ENCODE results near the gene TREX2.
A peak's percentile ranks its signal among the peaks of the same experiment; 100 is the strongest.

TREX2 gene

GRCh38 chrX:153455571-153455970 lies 9.7 kb upstream of the TREX2 start:
- DNase-seq = no peak

- no peak for DNase-seq
Observed at GRCh38 chrX:153454901-153455550, 9.2 kb upstream of the TREX2 start.

GRCh38 chrX:153450949-153451277 lies 5.1 kb upstream of the TREX2 start:
- no peak for DNase-seq

- no peak for DNase-seq
Observed at GRCh38 chrX:153450114-153450948, 4.5 kb upstream of the TREX2 start.

GRCh38 chrX:153449368-153450113 lies 3.7 kb upstream of the TREX2 start:
- no peak for DNase-seq

GRCh38 chrX:153448556-153449367 lies 2.9 kb upstream of the TREX2 start:
- DNase-seq = no peak

GRCh38 chrX:153447581-153447960 lies 1.7 kb upstream of the TREX2 start:
- DNase-seq = no peak

- DNase-seq = no peak
Observed at GRCh38 chrX:153446950-153447580, 1.2 kb upstream of the TREX2 start.

- no peak for DNase-seq
Observed at GRCh38 chrX:153446636-153446936, 730 bp upstream of the TREX2 start.

GRCh38 chrX:153445106-153445855 lies 575 bp downstream of the TREX2 start:
- DNase-seq = no peak

GRCh38 chrX:153444333-153445011 lies 1.4 kb downstream of the TREX2 start:
- DNase-seq = no peak

GRCh38 chrX:153443476-153444332 lies 2.2 kb downstream of the TREX2 start:
- DNase-seq = no peak

GRCh38 chrX:153442463-153442862 lies 3.4 kb downstream of the TREX2 start:
- no peak for DNase-seq

GRCh38 chrX:153441981-153442380 lies 3.9 kb downstream of the TREX2 start:
- no peak for DNase-seq

- DNase-seq = no peak
Observed at GRCh38 chrX:153441296-153441695, 4.6 kb downstream of the TREX2 start.

GRCh38 chrX:153440556-153441135 lies 5.2 kb downstream of the TREX2 start:
- no peak for DNase-seq

GRCh38 chrX:153439977-153440376 lies 5.9 kb downstream of the TREX2 start:
- DNase-seq = no peak

GRCh38 chrX:153438532-153438931 lies 7.3 kb downstream of the TREX2 start:
- peak; percentile 37 to 47 for DNase-seq

GRCh38 chrX:153435845-153436244 lies 10.0 kb downstream of the TREX2 start:
- DNase-seq = no peak

- DNase-seq = no peak
Observed at GRCh38 chrX:153434801-153435200, 11.1 kb downstream of the TREX2 start.
